ENCODE results near the gene TMPRSS11E. TPM values are rescaled to one million over a fixed set of nuclear protein-coding genes. Genes with fewer than 3 reads are reported as not detected.

The TMPRSS11E gene
- total RNA-seq, 4 donors from 2014 or later = 0.24 TPM; not detected in 3

DNA sequence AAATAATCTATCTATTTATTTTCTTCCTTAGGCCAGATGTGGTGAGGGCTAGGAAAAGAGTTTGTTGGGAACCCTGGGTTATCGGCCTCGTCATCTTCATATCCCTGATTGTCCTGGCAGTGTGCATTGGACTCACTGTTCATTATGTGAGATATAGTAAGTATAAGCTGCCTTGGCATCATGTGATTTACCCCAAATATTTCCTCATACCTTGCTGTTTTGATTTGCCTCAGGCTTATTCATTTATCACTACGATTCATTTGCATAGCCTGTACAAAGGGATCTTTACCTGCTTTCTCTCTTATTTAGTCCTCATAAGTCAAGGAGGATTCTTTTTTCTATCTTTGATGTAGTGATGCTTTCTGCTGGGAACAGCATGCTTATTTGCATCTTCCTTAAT is 14.5 kb downstream of the TMPRSS11E start:
- intact Hi-C loops (cut with DNase I) = no loop called here
- no peak for DNase-seq
- Histone ChIP-seq H3K9me3 (no peaks in the 10 kb centered on the region), H3K4me3 (replicated peaks in 1 of 3) (no peak overlapping the region), H3K27ac (no peak overlapping the region), H3K36me3 (no peaks in the 10 kb centered on the region), H3K4me1 (no peaks in the 10 kb centered on the region), H3K27me3 (no peaks in the 10 kb centered on the region)
- 94 to 98% methylated on average over 3 of the region's 3 CpGs for WGBS, 2 donors
- TF ChIP-seq POLR2A (IDR thresholded peaks at IDR 0.05) = no peak
- TF ChIP-seq, protein P1, sequence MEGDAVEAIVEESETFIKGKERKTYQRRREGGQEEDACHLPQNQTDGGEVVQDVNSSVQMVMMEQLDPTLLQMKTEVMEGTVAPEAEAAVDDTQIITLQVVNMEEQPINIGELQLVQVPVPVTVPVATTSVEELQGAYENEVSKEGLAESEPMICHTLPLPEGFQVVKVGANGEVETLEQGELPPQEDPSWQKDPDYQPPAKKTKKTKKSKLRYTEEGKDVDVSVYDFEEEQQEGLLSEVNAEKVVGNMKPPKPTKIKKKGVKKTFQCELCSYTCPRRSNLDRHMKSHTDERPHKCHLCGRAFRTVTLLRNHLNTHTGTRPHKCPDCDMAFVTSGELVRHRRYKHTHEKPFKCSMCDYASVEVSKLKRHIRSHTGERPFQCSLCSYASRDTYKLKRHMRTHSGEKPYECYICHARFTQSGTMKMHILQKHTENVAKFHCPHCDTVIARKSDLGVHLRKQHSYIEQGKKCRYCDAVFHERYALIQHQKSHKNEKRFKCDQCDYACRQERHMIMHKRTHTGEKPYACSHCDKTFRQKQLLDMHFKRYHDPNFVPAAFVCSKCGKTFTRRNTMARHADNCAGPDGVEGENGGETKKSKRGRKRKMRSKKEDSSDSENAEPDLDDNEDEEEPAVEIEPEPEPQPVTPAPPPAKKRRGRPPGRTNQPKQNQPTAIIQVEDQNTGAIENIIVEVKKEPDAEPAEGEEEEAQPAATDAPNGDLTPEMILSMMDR (IDR thresholded peaks at IDR 0.05) = no peak

DNA sequence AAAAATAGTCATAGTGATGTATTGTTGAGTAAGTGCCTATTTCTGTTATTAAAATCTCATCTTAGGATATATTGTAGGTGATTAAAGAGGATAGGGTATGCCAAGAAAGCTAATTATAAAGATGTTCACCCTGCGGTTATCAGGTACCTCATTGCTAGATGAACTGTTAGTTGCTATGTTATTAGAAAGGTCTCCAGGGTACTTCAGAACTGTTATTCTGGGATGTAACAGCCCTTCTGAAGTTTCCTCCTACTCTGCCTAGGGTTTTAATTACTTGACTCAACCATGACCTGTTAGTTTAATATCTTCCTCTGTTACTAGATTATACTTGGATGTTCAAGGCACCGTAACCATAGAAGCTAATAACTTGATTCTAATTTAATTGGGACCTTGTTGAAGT is 15.4 kb downstream of the TMPRSS11E start:
- intact Hi-C loops (cut with DNase I) = no loop called here
- TF ChIP-seq POLR2A (IDR thresholded peaks at IDR 0.05) = no peak
- TF ChIP-seq, protein P1 (IDR thresholded peaks at IDR 0.05) = no peak
- DNase-seq = no peak
- Histone ChIP-seq H3K9me3 (no peaks in the 10 kb centered on the region), H3K4me3 (replicated peaks in 1 of 3) (no peak overlapping the region), H3K36me3 (no peaks in the 10 kb centered on the region), H3K27ac (no peak overlapping the region), H3K4me1 (no peaks in the 10 kb centered on the region), H3K27me3 (no peaks in the 10 kb centered on the region)
- WGBS, 2 donors = 61 to 79% methylated on average over 2 of the region's 2 CpGs

DNA sequence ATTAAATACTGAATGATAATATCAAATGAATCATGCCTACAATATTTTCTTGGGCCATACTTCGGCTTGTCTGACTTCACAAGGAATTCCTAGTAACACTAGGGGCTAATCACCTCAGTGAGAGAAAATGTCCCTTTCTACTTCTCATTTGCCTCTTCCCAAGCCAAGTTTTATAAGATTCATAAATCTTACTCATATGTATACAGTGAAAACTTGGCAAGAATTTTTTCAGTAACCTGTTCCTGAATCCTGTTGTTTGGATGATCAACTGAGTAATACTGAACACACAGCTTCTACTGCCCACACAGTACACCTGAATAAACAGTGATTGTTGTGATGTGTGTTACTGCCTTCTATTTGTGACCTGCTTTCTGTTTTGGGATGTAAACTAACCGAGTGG is 16.5 kb downstream of the TMPRSS11E start:
- H3K4me3 ChIP-seq (replicated peaks in 1 of 3) = no peak overlapping the region
- H3K9me3 ChIP-seq = no peaks in the 10 kb centered on the region
- no peaks in the 10 kb centered on the region for H3K36me3 ChIP-seq
- no peaks in the 10 kb centered on the region for H3K27me3 ChIP-seq
- TF ChIP-seq, protein P1 (IDR thresholded peaks at IDR 0.05) = no peak
- no peak for TF ChIP-seq POLR2A (IDR thresholded peaks at IDR 0.05)
- no peak for DNase-seq
- intact Hi-C loops (cut with DNase I) = no loop called here
- H3K27ac ChIP-seq = no peak overlapping the region
- WGBS, 2 donors = 65 to 72% methylated on average over 2 of the region's 2 CpGs
- H3K4me1 ChIP-seq = no peaks in the 10 kb centered on the region

DNA sequence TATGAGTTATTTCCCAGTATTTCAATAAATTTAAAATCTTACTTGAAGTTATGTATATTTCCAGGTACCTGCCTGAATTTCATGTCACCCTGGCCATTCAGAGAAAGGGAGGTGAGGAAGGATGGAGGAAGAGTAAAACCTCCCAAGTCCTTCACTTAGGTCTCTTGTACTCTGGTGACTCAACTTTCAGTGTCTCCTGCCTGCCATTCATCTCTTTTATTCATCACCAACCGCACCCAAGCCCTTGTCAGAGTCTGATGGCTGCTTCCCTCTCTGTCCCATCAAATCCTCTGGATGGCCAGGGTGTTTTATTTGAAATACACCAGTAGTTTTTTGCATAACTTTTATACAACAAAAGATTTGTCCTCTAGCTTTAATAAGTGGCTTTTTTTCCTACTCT is 17.8 kb downstream of the TMPRSS11E start:
- DNase-seq = no peak
- Histone ChIP-seq H3K9me3 (no peaks in the 10 kb centered on the region), H3K36me3 (no peaks in the 10 kb centered on the region), H3K4me3 (replicated peaks in 1 of 3) (no peak overlapping the region), H3K27ac (no peak overlapping the region), H3K27me3 (no peaks in the 10 kb centered on the region), H3K4me1 (no peaks in the 10 kb centered on the region)
- intact Hi-C loops (cut with DNase I) = no loop called here
- 97% methylated on average over 1 of the region's 1 CpG for WGBS, 2 donors
- no peak for TF ChIP-seq POLR2A (IDR thresholded peaks at IDR 0.05)
- TF ChIP-seq, protein P1 (IDR thresholded peaks at IDR 0.05) = no peak

DNA sequence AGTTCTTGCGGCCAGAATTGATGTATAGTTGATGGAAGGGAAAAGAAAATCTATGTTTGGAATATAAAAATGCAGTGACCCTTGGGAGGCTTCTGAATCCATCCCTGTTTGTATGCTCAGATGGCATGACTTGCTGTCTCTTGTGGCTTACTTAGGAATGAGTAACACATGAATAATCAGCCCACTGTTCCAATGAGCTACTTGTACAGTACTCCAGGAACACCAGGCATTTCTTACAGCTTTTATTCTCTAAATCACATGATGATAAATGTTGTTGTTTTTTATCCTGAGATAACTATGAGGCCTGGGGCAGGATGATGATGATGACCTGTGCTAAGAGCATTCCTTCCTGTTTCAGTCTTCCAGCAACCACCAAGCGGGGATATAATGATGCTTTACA is 18.9 kb downstream of the TMPRSS11E start:
- no peaks in the 10 kb centered on the region for H3K4me1 ChIP-seq
- WGBS, 2 donors = 83 to 88% methylated on average over 2 of the region's 2 CpGs
- no peaks in the 10 kb centered on the region for H3K36me3 ChIP-seq
- intact Hi-C loops (cut with DNase I) = no loop called here
- no peak overlapping the region for H3K27ac ChIP-seq
- no peaks in the 10 kb centered on the region for H3K9me3 ChIP-seq
- no peak for TF ChIP-seq POLR2A (IDR thresholded peaks at IDR 0.05)
- TF ChIP-seq, protein P1 (IDR thresholded peaks at IDR 0.05) = no peak
- no peaks in the 10 kb centered on the region for H3K27me3 ChIP-seq
- DNase-seq = no peak
- no peak overlapping the region for H3K4me3 ChIP-seq (replicated peaks in 1 of 3)
